A549 (cell line): ENCODE results near the gene CPOX. TPM values are rescaled to one million over a fixed set of nuclear protein-coding genes. Genes with fewer than 3 reads are reported as not detected.

ENCODE experiments used
- ATAC-seq, 2 experiments: fragments of 200-7000 bp in 1 of 2; fragments of >200 bp in 1 of 2; cut with Nextera tagmentation in 1 of 2; cut with Tn5 transposase in 1 of 2; 3 replicates each; pipeline versions ENCODE4 v1.8.0 to v1.9.1; 2018 to 2020; ENCODE audit warnings: mild to moderate bottlenecking in 1 of 2, moderate library complexity in 1 of 2
- CTCF ChIA-PET: fragments of 300-600 bp; sonication (Branson Sonifier 250); formaldehyde crosslinking; extraction: SDS; loops from one replicate; lab custom pipeline; 2021; ENCODE audit warnings: antibody characterized with exemption, inconsistent platforms; lab: Yijun Ruan, JAX
- POLR2A ChIA-PET: fragments of 350-600 bp; formaldehyde crosslinking; extraction: SDS; loops from one replicate; lab custom pipeline; 2021; ENCODE audit warnings: antibody characterized with exemption, inconsistent platforms; lab: Yijun Ruan, JAX
- DNase-seq, 2 experiments: peaks; one replicate each; pipeline versions ENCODE4 v3.0.0 to v3.0.0-alpha.2; 2011 to 2016; ENCODE audit warnings: low read depth in 1 of 2, low spot score in 1 of 2
- FAIRE-seq: peaks from 2 replicates; lab custom pipeline; 2011; peaks lifted over from hg19 to GRCh38; lab: Jason Lieb, UNC
- H3K27ac ChIP-seq, 2 experiments: fragments of >200 bp; sonication (Bioruptor Twin); formaldehyde crosslinking; 3 replicates each; pipeline ENCODE4 v1.5.1; 2016 to 2017
- H3K4me1 ChIP-seq: fragments of >200 bp; sonication (Bioruptor Twin); formaldehyde crosslinking; 3 replicates; pipeline ENCODE4 v1.6.1; 2016
- H3K4me2 ChIP-seq: fragments of >200 bp; sonication (Bioruptor Twin); formaldehyde crosslinking; 3 replicates; pipeline ENCODE4 v1.6.1; 2016
- H3K4me3 ChIP-seq: fragments of >200 bp; sonication (Bioruptor Twin); formaldehyde crosslinking; 3 replicates; pipeline ENCODE4 v1.5.1; 2016
- H3K9me3 ChIP-seq: fragments of >200 bp; sonication (Bioruptor Twin); formaldehyde crosslinking; 3 replicates; pipeline ENCODE4 v1.6.1; 2016
- CBX8 ChIP-seq: fragments of 200-600 bp; sonication (generic); IDR thresholded peaks from 2 replicates; pipeline ENCODE4 v1.6.1; 2016
- CHD4 ChIP-seq: fragments of 200-600 bp; sonication (generic); IDR thresholded peaks from 2 replicates; pipeline ENCODE4 v1.6.1; 2016; ENCODE audit warnings: antibody characterized with exemption, mild to moderate bottlenecking, borderline replicate concordance
- ESRRA ChIP-seq: fragments of 150-350 bp; IDR thresholded peaks from 2 replicates; pipeline ENCODE4 v1.6.1; 2014; ENCODE audit warnings: mild to moderate bottlenecking, low read length, borderline replicate concordance
- FOSL2 ChIP-seq, 2 experiments: fragments of 450-650 bp in 1 of 2; fragments of >200 bp in 1 of 2; sonication (Bioruptor Twin) in 1 of 2; formaldehyde crosslinking; IDR thresholded peaks; 2 replicates each; pipeline versions ENCODE4 v1.5.0 to v1.6.1; 2016 to 2020; ENCODE audit warnings: mild to moderate bottlenecking in 1 of 2, moderate library complexity in 1 of 2
- GATA3 ChIP-seq: IDR thresholded peaks from 2 replicates; pipeline ENCODE4 v1.6.1; 2012; ENCODE audit warnings: borderline replicate concordance
- HDAC2 ChIP-seq: fragments of 200-600 bp; sonication (generic); IDR thresholded peaks from 2 replicates; pipeline ENCODE4 v1.6.1; 2016
- HES2 ChIP-seq: fragments of >200 bp; sonication (Bioruptor Twin); formaldehyde crosslinking; IDR thresholded peaks from 2 replicates; pipeline ENCODE4 v1.6.1; 2016
- HEYL ChIP-seq: fragments of 250-450 bp; sonication (Bioruptor Pico); IDR thresholded peaks from 2 replicates; pipeline ENCODE4 v1.8.0; 2021; ENCODE audit warnings: mild to moderate bottlenecking, moderate library complexity
- HMGXB4 ChIP-seq: fragments of 250-450 bp; sonication (Bioruptor Pico); IDR thresholded peaks from 2 replicates; pipeline ENCODE4 v1.5.0; 2021; ENCODE audit warnings: mild to moderate bottlenecking, moderate library complexity, borderline replicate concordance
- HOXB13 ChIP-seq: fragments of 250-450 bp; sonication (Bioruptor Pico); IDR thresholded peaks from 2 replicates; pipeline ENCODE4 v1.5.0; 2020; ENCODE audit warnings: low read depth, mild to moderate bottlenecking, moderate library complexity
- JUN ChIP-seq, 2 experiments: fragments of >200 bp; sonication (Bioruptor Twin); formaldehyde crosslinking; IDR thresholded peaks; 2 replicates in 1 of 2; 3 replicates in 1 of 2; pipeline ENCODE4 v1.6.1; 2016 to 2017
- MAFK ChIP-seq: fragments of 450-650 bp; IDR thresholded peaks from 2 replicates; pipeline ENCODE4 v1.6.1; 2014; ENCODE audit not compliant: partially characterized antibody
- MAX ChIP-seq: IDR thresholded peaks from 2 replicates; pipeline ENCODE4 v1.6.1; 2012
- MAZ ChIP-seq: fragments of 150-350 bp; IDR thresholded peaks from 2 replicates; pipeline ENCODE4 v1.6.1; 2014; ENCODE audit warnings: antibody characterized with exemption, low read depth, low read length, borderline replicate concordance
- MYC ChIP-seq: IDR thresholded peaks from 2 replicates; pipeline ENCODE4 v1.6.1; 2012; ENCODE audit warnings: mild to moderate bottlenecking, inconsistent platforms, low read length, improper control_type of control experiment, borderline replicate concordance
- NFE2L2 ChIP-seq: fragments of 150-350 bp; conservative IDR thresholded peaks from 2 replicates; pipeline ENCODE4 v1.6.1; 2014; ENCODE audit warnings: low read length
- NPAS2 ChIP-seq: fragments of 250-450 bp; sonication (Bioruptor Pico); IDR thresholded peaks from 2 replicates; pipeline ENCODE4 v1.8.0; 2022; ENCODE audit warnings: mild to moderate bottlenecking, moderate library complexity, borderline replicate concordance
- NR3C1 ChIP-seq: fragments of >200 bp; sonication (Bioruptor Twin); formaldehyde crosslinking; IDR thresholded peaks from 3 replicates; pipeline ENCODE4 v1.6.1; 2017
- RAD21 ChIP-seq, 2 experiments: fragments of >200 bp in 1 of 2; sonication (Bioruptor Twin) in 1 of 2; formaldehyde crosslinking in 1 of 2; IDR thresholded peaks in 1 of 2; conservative IDR thresholded peaks in 1 of 2; 2 replicates in 1 of 2; 3 replicates in 1 of 2; pipeline ENCODE4 v1.6.1; 2012 to 2018; ENCODE audit warnings: inconsistent platforms in 1 of 2
- RARB ChIP-seq: fragments of 250-450 bp; sonication (Bioruptor Pico); IDR thresholded peaks from 2 replicates; pipeline ENCODE4 v1.8.0; 2021; ENCODE audit warnings: mild to moderate bottlenecking, moderate library complexity
- REST ChIP-seq: fragments of 200-600 bp; sonication (generic); IDR thresholded peaks from 2 replicates; pipeline ENCODE4 v1.6.1; 2016; ENCODE audit warnings: antibody characterized with exemption, mild to moderate bottlenecking, moderate library complexity
- SREBF2 ChIP-seq: fragments of 450-650 bp; IDR thresholded peaks from 2 replicates; pipeline ENCODE4 v1.6.1; 2014; ENCODE audit warnings: mild to moderate bottlenecking, moderate library complexity
- TFCP2L1 ChIP-seq: fragments of 250-450 bp; sonication (Bioruptor Pico); IDR thresholded peaks from 2 replicates; pipeline ENCODE4 v1.5.0; 2021; ENCODE audit warnings: mild to moderate bottlenecking
- TP53 ChIP-seq: fragments of 250-450 bp; sonication (Bioruptor Pico); IDR thresholded peaks from 2 replicates; pipeline ENCODE4 v1.5.0; 2021; ENCODE audit warnings: mild to moderate bottlenecking, moderate library complexity
- ZC3H11A ChIP-seq: fragments of 450-650 bp; IDR thresholded peaks from 2 replicates; pipeline ENCODE4 v1.6.1; 2014; ENCODE audit warnings: antibody characterized with exemption, mild to moderate bottlenecking
- ZFP36 ChIP-seq: fragments of 450-650 bp; IDR thresholded peaks from 2 replicates; pipeline ENCODE4 v1.6.1; 2014; ENCODE audit warnings: borderline replicate concordance; ENCODE audit not compliant: partially characterized antibody
- ZNF302 ChIP-seq: fragments of 250-450 bp; sonication (Bioruptor Pico); IDR thresholded peaks from 2 replicates; pipeline ENCODE4 v1.9.0; 2021; ENCODE audit warnings: inconsistent platforms, mild to moderate bottlenecking, moderate library complexity
- ZSCAN20 ChIP-seq: fragments of 250-450 bp; sonication (Bioruptor Pico); IDR thresholded peaks from 2 replicates; pipeline ENCODE4 v1.8.0; 2022; ENCODE audit warnings: mild to moderate bottlenecking, moderate library complexity
- WGBS: methylation state at CpG from one replicate; pipeline ENCODE4 v1.1.6; 2017; ENCODE audit errors: missing lambda C conversion rate; 5-methylcytosine and 5-hydroxymethylcytosine counted together
- polyA plus RNA-seq, 4 experiments: library from polyadenylated mRNA; depleted of rRNA in 3 of 4; stranded (reverse); fragments of >200 nt; fragmentation: RNase III in 1 of 4; extraction: RNeasy Plus Mini Kit Qiagen cat#74134 plus additional on column Dnase treatment in 1 of 4; gene quantifications; 2 replicates in 3 of 4; 3 replicates in 1 of 4; pipeline ENCODE4 v1.2.3, GENCODE V29; 2011 to 2017

CPOX gene
- polyA plus RNA-seq, 2 of the 4 experiments (the other 2 are of a cell fraction) = 25.7 to 30.3 TPM

- peak in 1 of 2 experiments; percentile 18; a peak in 1 of 5 replicates for TF ChIP-seq RAD21 (conservative IDR thresholded peaks at IDR 0.05 in 1 of 2, IDR thresholded peaks at IDR 0.05 in 1 of 2)
- no peak for TF ChIP-seq RARB
- no peak for TF ChIP-seq TFCP2L1 (CRISPR knock-in tag)
- no peak for TF ChIP-seq JUN (IDR thresholded peaks at IDR 0.05)
These were observed 5.3 kb downstream of the CPOX start (continued) for GRCh38 chr3:98588065-98588464.

- 59% methylated on average over 2 of the region's 2 CpGs for WGBS
- H3K4me3 ChIP-seq = no peak overlapping the region
- no peaks in the 10 kb centered on the region for H3K9me3 ChIP-seq
- ATAC-seq = no peak
- no peak overlapping the region for H3K27ac ChIP-seq
- FAIRE-seq = no peak
- ChIA-PET POLR2A (no interaction called here), CTCF (interaction anchor here (1.2 to 10.2 kb wide), 3 partner anchors 9 to 16 kb away, joined by 3 to 77 read pairs (median 7); no protein-coding TSS in a partner anchor)
- TF ChIP-seq CHD4 (no peak), TP53 (CRISPR knock-in tag) (no peak), ZSCAN20 (CRISPR knock-in tag) (no peak), MAZ (no peak), ZC3H11A (no peak), REST (no peak), MAFK (no peak), JUN (IDR thresholded peaks at IDR 0.05) (no peak), NR3C1 (no peak), ZNF302 (CRISPR knock-in tag) (no peak), HDAC2 (no peak), GATA3 (no peak), HMGXB4 (CRISPR knock-in tag) (no peak), HES2 (no peak), HOXB13 (no peak), SREBF2 (no peak), ESRRA (no peak)
- no peak for DNase-seq
- H3K4me1 ChIP-seq = peaks cover 17% of the 10 kb centered on the region; the same call in 2 of the 3 replicates
- no peak overlapping the region for H3K4me2 ChIP-seq
These were observed 5.8 kb downstream of the CPOX start for GRCh38 chr3:98587654-98588053.

GRCh38 chr3:98584547-98584946, 8.9 kb downstream of the CPOX start:
- Histone ChIP-seq H3K27ac (no peak overlapping the region), H3K4me3 (no peak overlapping the region), H3K9me3 (no peaks in the 10 kb centered on the region), H3K4me2 (no peak overlapping the region), H3K4me1 (peaks cover 6% of the 10 kb centered on the region; the same call in 2 of the 3 replicates)
- FAIRE-seq (no peak), ATAC-seq (no peak), DNase-seq (no peak)
- 90% methylated on average over 2 of the region's 2 CpGs for WGBS
- TF ChIP-seq SREBF2 (no peak), NFE2L2 (no peak), ZFP36 (no peak), HES2 (no peak), MAX (no peak), NPAS2 (CRISPR knock-in tag) (no peak), FOSL2 (IDR thresholded peaks at IDR 0.05) (no peak), FOSL2 (CRISPR knock-in tag; IDR thresholded peaks at IDR 0.05) (no peak), ZC3H11A (no peak), HMGXB4 (CRISPR knock-in tag) (no peak), MAZ (no peak), CBX8 (no peak), MYC (no peak), ZNF302 (CRISPR knock-in tag) (no peak), HOXB13 (no peak), HEYL (CRISPR knock-in tag) (no peak), TFCP2L1 (CRISPR knock-in tag) (no peak)
- ChIA-PET POLR2A (no interaction called here), CTCF (no interaction called here)
